Measurements from ENCODE around the gene PROC.

DNA sequence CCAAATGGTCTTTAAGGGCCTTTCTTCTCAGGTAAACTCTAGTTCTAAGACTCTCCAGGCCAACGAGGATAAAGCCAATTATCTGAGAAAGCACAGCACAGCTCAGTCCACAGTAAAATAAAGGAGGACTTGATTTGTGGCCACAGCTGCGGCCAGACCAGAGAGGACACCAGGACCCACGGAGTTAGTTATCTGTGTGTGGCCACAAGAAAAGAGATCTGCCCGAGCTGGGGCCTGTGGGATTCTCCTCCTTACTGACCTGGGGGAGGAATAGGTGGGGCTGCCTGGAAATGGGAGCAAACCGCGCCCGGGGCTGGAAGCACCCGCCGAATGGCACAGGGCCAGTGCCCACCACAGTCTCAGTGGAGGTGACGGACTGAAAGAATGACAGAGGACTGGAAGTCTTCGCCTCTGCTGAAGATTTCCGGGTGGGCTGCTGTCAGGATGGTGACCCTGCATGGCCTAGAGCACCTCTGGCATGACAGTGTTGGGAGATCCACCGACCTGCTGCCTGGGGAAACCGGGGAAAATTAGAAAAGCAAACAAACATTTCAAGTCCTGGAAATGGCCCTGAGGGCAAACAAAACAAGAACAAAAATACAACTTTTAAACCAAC is 13.3 kb downstream of the PROC start:
- TF ChIP-seq CTCF (IDR thresholded peaks at IDR 0.05) (no peak), POLR2A (IDR thresholded peaks at IDR 0.05) (no peak)

Measured in adrenal gland (tissue), 5 donors.